OCI-LY3 (cell line): ENCODE measurements around the gene CTSD.

Experiments used
- H2AFZ ChIP-seq: fragments of 200-600, 300-600 bp; shearing (Covaris generic); 2 replicates; pipeline ENCODE4 v1.6.0; 2014; ENCODE audit warnings: antibody characterized with exemption, low read depth, low read length
- H3K27ac ChIP-seq: fragments of 200-600, 300-600 bp; sonication (generic); 2 replicates; pipeline ENCODE4 v1.5.1; 2014; ENCODE audit warnings: mild to moderate bottlenecking, low read length, moderate library complexity, mixed read lengths
- H3K27me3 ChIP-seq: fragments of 200-600, 300-600 bp; sonication (generic); 2 replicates; pipeline ENCODE4 v1.6.1; 2014; ENCODE audit warnings: low read depth, low read length, mixed read lengths
- H3K36me3 ChIP-seq: fragments of 200-600, 300-600 bp; sonication (generic); replicated peaks from 2 replicates; pipeline ENCODE3; 2014; ENCODE audit warnings: low read depth, low read length, mixed read lengths
- H3K4me1 ChIP-seq: fragments of 300-600, 200-600 bp; sonication (generic); 2 replicates; pipeline ENCODE4 v1.6.1; 2014; ENCODE audit warnings: low read length, mixed read lengths
- H3K4me2 ChIP-seq: fragments of 200-600, 300-600 bp; sonication (generic); 2 replicates; pipeline ENCODE4 v1.6.1; 2014; ENCODE audit warnings: low read length, mixed read lengths
- H3K4me3 ChIP-seq: fragments of 300-600, 200-600 bp; sonication (generic); 2 replicates; pipeline ENCODE4 v1.5.1; 2014; ENCODE audit warnings: antibody characterized with exemption, mild to moderate bottlenecking, low read length, moderate library complexity
- H3K79me2 ChIP-seq: fragments of 300-600, 200-600 bp; shearing (Covaris generic); 2 replicates; pipeline ENCODE4 v1.6.1; 2014; ENCODE audit warnings: mild to moderate bottlenecking, low read length, mixed read lengths
- H3K9ac ChIP-seq: fragments of 300-600, 200-600 bp; shearing (Covaris generic); 2 replicates; pipeline ENCODE4 v1.6.0; 2014; ENCODE audit warnings: mild to moderate bottlenecking, low read length, moderate library complexity
- H3K9me3 ChIP-seq: fragments of 200-600, 300-600 bp; shearing (Covaris generic); 2 replicates; pipeline ENCODE4 v1.6.1; 2014; ENCODE audit warnings: low read length, mixed read lengths; ENCODE audit not compliant: insufficient read depth
- H4K20me1 ChIP-seq: fragments of 200-600, 300-600 bp; sonication (generic); 2 replicates; pipeline ENCODE4 v1.6.1; 2016; ENCODE audit warnings: low read length, mixed read lengths; ENCODE audit not compliant: insufficient read depth
- CTCF ChIP-seq: fragments of 200-600, 300-600 bp; sonication (generic); IDR thresholded peaks from 2 replicates; pipeline ENCODE4 v1.5.1; 2014; ENCODE audit warnings: antibody characterized with exemption, low read length, low read depth
- EZH2phosphoT487 ChIP-seq: fragments of 200-600 bp; shearing (Covaris generic); IDR thresholded peaks from 2 replicates; pipeline ENCODE4 v1.6.1; 2018; ENCODE audit warnings: antibody characterized with exemption, mixed run types, low read depth

The CTSD gene

GRCh38 chr11:1758611-1759150, 5.0 kb downstream of the CTSD start:
- Histone ChIP-seq H3K4me3 (no peak overlapping the region), H3K9ac (no peak overlapping the region), H3K27ac (no peak overlapping the region), H2AFZ (no peak overlapping the region), H4K20me1 (no peaks in the 10 kb centered on the region), H3K4me2 (no peak overlapping the region), H3K4me1 (peaks cover 8% of the 10 kb centered on the region), H3K36me3 (no peaks in the 10 kb centered on the region), H3K27me3 (no peaks in the 10 kb centered on the region), H3K9me3 (no peaks in the 10 kb centered on the region), H3K79me2 (peaks cover 11% of the 10 kb centered on the region)
- TF ChIP-seq CTCF (no peak), EZH2phosphoT487 (no peak)

- Histone ChIP-seq H3K36me3 (no peaks in the 10 kb centered on the region), H3K4me1 (peaks cover 6% of the 10 kb centered on the region), H2AFZ (no peak overlapping the region), H3K4me2 (no peak overlapping the region), H3K4me3 (no peak overlapping the region), H3K9ac (no peak overlapping the region), H4K20me1 (no peaks in the 10 kb centered on the region), H3K79me2 (peaks cover 4% of the 10 kb centered on the region), H3K27me3 (no peaks in the 10 kb centered on the region), H3K27ac (no peak overlapping the region), H3K9me3 (no peaks in the 10 kb centered on the region)
- TF ChIP-seq EZH2phosphoT487 (no peak), CTCF (no peak)
Observed at GRCh38 chr11:1757861-1758610, 5.7 kb downstream of the CTSD start.

- Histone ChIP-seq H3K4me1 (no peaks in the 10 kb centered on the region), H3K27ac (no peak overlapping the region), H3K36me3 (no peaks in the 10 kb centered on the region), H3K4me2 (no peak overlapping the region), H3K9me3 (no peaks in the 10 kb centered on the region), H3K79me2 (no peaks in the 10 kb centered on the region), H3K4me3 (no peak overlapping the region), H4K20me1 (no peaks in the 10 kb centered on the region), H3K27me3 (no peaks in the 10 kb centered on the region), H3K9ac (no peak overlapping the region), H2AFZ (no peak overlapping the region)
- TF ChIP-seq EZH2phosphoT487: no peak
- no peak for TF ChIP-seq CTCF
Observed at GRCh38 chr11:1756791-1757771, 6.6 kb downstream of the CTSD start.
